ENCODE results near the gene ALDH8A1. TPM values are rescaled to one million over a fixed set of nuclear protein-coding genes. Genes with fewer than 3 reads are reported as not detected.

Gene ALDH8A1
- total RNA-seq, 2 donors from 2014 or later, result 1.3 to 3.4 TPM

DNA sequence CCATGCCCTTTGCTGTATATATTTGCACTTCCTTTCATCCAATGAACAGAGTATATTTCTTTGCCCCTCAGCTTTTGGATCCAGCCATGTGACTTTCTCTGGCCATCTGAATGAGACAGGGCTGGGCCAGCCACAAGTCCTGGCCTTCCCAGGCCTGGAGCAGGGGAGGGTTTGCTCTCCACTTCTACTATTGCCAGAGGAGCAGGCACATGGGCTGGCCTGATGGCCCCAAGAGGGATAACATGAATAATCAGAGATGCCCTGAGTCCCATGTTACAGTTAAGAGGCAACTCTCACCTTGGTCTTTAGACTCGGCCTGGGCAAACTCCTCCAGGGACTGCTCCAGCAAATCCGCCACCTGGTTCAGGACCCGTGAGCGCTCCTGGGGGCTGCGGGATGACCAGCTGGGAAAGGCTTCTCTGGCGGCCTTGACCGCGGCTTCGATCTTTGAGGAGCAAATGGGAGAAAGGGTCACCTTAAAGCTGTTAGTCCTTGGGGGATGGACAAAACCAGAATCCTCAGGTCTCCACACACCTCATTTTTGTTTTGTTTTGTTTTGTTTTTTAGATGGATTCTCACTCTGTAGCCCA, 6.3 kb downstream of the ALDH8A1 start:
- peaks cover 5% of the 10 kb centered on the region for H3K4me1 Mint-ChIP-seq
- H3K9me3 ChIP-seq (ENCODE audit: control insufficient read depth, low read length, poor library complexity, severe bottlenecking), result no peaks in the 10 kb centered on the region
- ATAC-seq (no peak), DNase-seq (no peak)
- peak overlapping the region; percentile 34 for H3K27ac Mint-ChIP-seq
- no peak overlapping the region for H3K4me3 Mint-ChIP-seq
- no peaks in the 10 kb centered on the region for H3K36me3 Mint-ChIP-seq (ENCODE audit: low read depth)
- no peaks in the 10 kb centered on the region for H3K27me3 Mint-ChIP-seq

DNA sequence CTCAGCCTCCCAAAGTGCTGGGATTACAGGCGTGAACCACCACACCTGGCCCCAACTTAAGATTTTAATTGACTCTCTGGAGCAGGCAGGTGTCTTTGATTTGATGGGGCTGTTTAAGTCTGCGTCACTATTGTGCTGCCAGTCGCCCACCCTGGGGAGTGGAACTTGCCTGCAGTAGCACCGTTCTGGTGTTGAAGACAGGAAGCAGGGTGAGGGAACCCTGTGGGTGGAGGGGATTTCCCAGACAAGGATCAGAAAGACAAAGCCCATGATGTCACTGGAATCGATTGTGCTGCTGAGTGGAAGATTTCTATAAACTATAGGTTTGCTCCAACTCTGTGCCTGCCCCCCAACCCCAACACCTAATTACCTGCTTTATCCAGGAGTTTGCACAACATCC, 11.0 kb downstream of the ALDH8A1 start:
- no peak overlapping the region for H3K4me3 Mint-ChIP-seq
- H3K36me3 Mint-ChIP-seq (ENCODE audit: low read depth), result no peaks in the 10 kb centered on the region
- no peaks in the 10 kb centered on the region for H3K9me3 ChIP-seq (ENCODE audit: control insufficient read depth, low read length, poor library complexity, severe bottlenecking)
- DNase-seq (peak in 2 of 3 donors; percentile 14 to 18), ATAC-seq (peak; percentile 97)
- no peaks in the 10 kb centered on the region for H3K27me3 Mint-ChIP-seq
- peaks cover 7% of the 10 kb centered on the region for H3K4me1 Mint-ChIP-seq
- H3K27ac Mint-ChIP-seq, result no peak overlapping the region

DNA sequence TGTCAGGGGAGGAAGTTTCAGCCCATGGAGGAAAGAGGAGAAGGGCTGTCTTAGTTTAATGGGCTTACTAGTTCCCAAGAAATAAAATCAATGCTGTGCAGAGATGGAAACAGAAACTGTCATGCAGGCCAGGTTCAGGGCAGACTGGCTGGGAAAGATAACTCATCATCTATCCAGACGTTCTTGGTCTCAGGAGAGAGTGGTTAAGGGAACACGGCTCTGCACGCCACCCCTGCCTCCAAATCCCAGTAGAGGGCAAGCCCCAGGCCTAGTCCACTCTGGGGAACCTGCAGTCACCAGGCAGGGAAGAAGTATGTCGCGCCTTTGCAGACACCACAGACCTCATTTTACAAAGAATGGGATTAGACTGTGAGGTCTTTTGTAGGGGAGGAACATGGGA, 12.5 kb downstream of the ALDH8A1 start:
- Mint-ChIP-seq H3K27ac (peak overlapping the region; percentile 27), H3K4me1 (peaks cover 7% of the 10 kb centered on the region), H3K4me3 (no peak overlapping the region), H3K27me3 (no peaks in the 10 kb centered on the region), H3K36me3 (ENCODE audit: low read depth) (no peaks in the 10 kb centered on the region)
- DNase-seq, result no peak
- no peak for ATAC-seq
- no peaks in the 10 kb centered on the region for H3K9me3 ChIP-seq (ENCODE audit: control insufficient read depth, low read length, poor library complexity, severe bottlenecking)

DNA sequence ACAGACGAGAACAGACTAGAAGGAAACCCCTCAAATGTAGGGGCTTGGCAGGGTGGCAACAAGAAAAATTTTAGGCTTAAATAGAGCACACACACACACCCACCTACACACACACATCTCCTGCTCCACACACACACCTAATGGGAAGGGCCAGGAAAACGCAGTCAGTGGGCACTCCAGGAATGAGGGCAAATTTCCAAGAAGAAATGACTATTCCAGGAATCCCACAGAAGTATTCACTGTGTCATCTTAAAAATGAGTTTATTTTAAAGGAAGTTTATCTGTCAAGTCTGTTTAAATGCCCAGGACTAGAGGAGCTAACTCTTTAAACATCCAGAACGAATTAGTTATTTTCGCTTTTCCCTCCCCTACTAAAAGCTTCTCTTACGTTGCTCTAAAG, 13.0 kb downstream of the ALDH8A1 start:
- peak overlapping the region; percentile 27 for H3K27ac Mint-ChIP-seq
- ATAC-seq, result no peak
- no peak for DNase-seq
- H3K36me3 Mint-ChIP-seq (ENCODE audit: low read depth), result no peaks in the 10 kb centered on the region
- peaks cover 7% of the 10 kb centered on the region for H3K4me1 Mint-ChIP-seq
- H3K4me3 Mint-ChIP-seq, result no peak overlapping the region
- H3K9me3 ChIP-seq (ENCODE audit: control insufficient read depth, low read length, poor library complexity, severe bottlenecking), result no peaks in the 10 kb centered on the region
- no peaks in the 10 kb centered on the region for H3K27me3 Mint-ChIP-seq

DNA sequence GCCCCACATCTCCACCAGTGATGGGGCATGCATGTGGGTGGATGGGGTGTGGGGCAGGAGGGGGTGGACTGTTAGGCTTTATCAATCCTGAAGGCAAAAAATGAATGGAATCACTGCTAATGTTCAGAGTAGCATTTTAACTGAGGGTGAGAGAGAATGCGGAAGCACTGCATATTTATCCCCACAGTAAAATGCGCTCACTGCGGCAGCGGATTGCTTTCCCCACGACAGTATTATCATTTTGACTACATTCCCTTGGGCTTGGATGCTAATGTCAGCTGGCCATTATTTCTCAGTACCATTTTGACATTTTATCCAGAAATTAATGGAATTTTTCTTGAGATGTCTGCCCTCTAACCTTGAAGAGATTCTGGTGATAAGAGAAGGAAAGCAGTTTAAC, 13.4 kb downstream of the ALDH8A1 start:
- Mint-ChIP-seq H3K27me3 (no peaks in the 10 kb centered on the region), H3K4me3 (no peak overlapping the region), H3K36me3 (ENCODE audit: low read depth) (no peaks in the 10 kb centered on the region), H3K27ac (no peak overlapping the region), H3K4me1 (peaks cover 7% of the 10 kb centered on the region)
- ATAC-seq, result no peak
- no peak for DNase-seq
- no peaks in the 10 kb centered on the region for H3K9me3 ChIP-seq (ENCODE audit: control insufficient read depth, low read length, poor library complexity, severe bottlenecking)

DNA sequence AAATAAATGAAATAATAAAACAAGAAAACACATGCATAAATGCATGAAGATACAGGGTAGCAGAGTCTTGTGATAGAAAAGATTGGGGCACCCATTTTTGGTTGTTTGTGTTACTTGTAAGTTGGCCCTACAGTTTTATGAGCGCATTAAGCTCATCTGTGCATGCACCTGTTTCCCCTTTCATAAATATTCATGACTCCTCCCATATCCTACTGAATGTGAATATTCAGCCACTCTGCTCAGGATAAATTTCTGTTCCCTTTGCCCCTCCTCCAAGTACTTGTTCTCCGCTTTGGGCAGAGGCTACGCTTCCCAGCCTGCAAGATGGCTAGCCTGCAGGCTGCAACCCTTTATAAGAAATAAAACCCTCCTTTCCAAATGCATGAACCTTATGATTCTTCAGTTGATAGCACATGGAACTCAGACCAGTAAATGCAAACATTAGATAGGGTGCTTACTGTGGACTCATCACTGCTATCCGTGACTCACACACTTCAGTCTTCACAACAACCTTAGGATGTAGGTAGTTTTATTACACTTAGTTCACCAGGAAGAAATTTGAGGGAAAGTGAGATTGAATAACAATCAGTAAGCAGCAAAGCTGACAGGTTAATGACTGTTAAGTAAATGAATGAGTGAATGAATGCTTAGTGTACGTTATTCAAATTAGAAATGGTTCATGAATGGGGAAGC, 15.0 kb downstream of the ALDH8A1 start:
- Mint-ChIP-seq H3K27ac (no peak overlapping the region), H3K4me1 (peaks cover 9% of the 10 kb centered on the region), H3K4me3 (no peak overlapping the region), H3K27me3 (no peaks in the 10 kb centered on the region), H3K36me3 (ENCODE audit: low read depth) (no peaks in the 10 kb centered on the region)
- ATAC-seq (no peak), DNase-seq (no peak)
- no peaks in the 10 kb centered on the region for H3K9me3 ChIP-seq (ENCODE audit: control insufficient read depth, low read length, poor library complexity, severe bottlenecking)

DNA sequence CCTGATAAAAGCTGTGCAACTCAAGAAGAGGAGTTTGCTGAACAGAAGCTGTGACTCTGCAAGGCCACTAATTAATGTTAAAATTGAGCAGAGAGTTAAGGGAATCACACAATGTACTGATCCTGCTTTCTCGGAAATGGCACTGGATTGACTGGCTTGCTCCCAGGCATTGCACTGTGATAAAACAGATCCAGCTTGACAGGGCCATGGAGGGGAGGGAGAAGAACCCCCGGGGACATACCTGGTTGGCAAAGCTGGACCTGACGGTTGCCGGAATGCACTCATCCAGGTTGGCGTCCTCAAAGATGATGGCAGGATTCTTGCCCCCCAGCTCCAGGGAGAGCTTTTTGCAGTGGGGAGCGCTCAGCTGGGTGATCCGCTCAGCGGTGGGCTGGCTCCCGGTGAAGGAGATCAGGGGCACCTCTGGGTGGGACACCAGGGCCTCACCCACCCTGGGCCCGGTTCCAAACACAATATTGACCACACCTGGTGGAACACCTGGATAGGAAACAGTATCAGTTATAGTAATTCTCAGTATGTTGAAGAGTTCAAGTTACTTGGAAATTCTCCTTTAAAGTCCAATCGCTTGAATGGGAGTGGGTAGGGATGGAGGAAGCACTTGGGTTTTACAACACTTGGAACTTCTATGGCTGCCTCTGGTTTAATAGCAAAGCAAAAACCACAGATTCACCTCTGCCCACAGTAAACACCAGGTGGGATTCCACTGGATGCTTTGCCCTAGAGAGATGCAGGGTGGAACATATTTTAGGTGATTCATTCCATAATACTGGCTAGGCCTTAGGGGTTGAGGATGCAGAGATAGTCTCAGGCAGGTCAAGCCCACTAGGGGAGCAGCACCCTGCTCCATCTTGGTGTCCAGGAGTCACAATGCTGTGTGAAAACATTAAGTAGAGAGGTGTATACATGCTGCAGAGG, 17.1 kb downstream of the ALDH8A1 start:
- DNase-seq (no peak), ATAC-seq (no peak)
- Mint-ChIP-seq H3K27me3 (no peaks in the 10 kb centered on the region), H3K27ac (no peak overlapping the region), H3K4me3 (no peak overlapping the region), H3K36me3 (ENCODE audit: low read depth) (peaks cover 8% of the 10 kb centered on the region), H3K4me1 (peaks cover 7% of the 10 kb centered on the region)
- no peaks in the 10 kb centered on the region for H3K9me3 ChIP-seq (ENCODE audit: control insufficient read depth, low read length, poor library complexity, severe bottlenecking)

DNA sequence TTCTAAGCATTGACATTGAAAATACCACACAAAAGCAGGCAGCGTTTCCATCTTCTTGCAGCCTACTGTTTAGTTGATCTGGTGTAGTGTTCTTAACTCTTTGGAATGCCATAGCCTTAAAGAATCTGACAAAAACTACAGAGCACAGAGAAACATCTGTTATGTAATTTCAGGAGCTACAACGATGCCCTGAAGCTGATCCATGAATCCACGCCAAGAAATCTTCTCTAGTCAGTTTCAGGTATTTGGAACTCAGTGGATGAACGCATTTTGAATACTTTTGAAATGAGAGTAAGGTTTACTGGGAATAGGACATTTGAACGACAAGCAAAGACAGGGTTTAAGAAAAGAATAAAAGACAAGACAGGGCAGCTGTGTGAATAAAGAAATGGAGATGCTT, 17.8 kb downstream of the ALDH8A1 start:
- no peak for DNase-seq
- ATAC-seq, result no peak
- H3K36me3 Mint-ChIP-seq (ENCODE audit: low read depth), result peaks cover 8% of the 10 kb centered on the region
- no peaks in the 10 kb centered on the region for H3K27me3 Mint-ChIP-seq
- no peak overlapping the region for H3K27ac Mint-ChIP-seq
- H3K4me1 Mint-ChIP-seq, result peaks cover 5% of the 10 kb centered on the region
- no peaks in the 10 kb centered on the region for H3K9me3 ChIP-seq (ENCODE audit: control insufficient read depth, low read length, poor library complexity, severe bottlenecking)
- H3K4me3 Mint-ChIP-seq, result no peak overlapping the region

DNA sequence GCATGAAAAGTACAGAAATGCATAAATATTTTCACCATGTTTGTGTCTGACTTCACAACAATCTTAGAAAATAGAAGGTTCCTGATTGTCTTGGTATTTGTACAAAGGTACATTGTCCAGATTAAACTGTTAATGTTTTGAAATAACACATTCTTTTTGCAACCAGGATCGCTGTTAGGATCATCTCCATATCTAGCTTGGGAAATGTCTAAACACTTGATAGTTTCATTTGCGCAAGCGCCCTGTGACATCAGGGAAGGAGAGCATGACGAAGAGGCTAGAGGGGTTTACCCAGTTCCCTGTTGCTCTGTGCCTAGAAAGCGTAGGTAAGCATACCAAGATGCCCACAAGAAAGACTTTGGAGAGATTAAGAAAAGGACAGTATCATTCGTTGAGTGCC, 19.4 kb downstream of the ALDH8A1 start:
- no peak for ATAC-seq
- no peaks in the 10 kb centered on the region for H3K9me3 ChIP-seq (ENCODE audit: control insufficient read depth, low read length, poor library complexity, severe bottlenecking)
- H3K4me3 Mint-ChIP-seq, result no peak overlapping the region
- H3K4me1 Mint-ChIP-seq, result peaks cover 5% of the 10 kb centered on the region
- H3K27me3 Mint-ChIP-seq, result no peaks in the 10 kb centered on the region
- H3K36me3 Mint-ChIP-seq (ENCODE audit: low read depth), result peaks cover 11% of the 10 kb centered on the region
- DNase-seq, result no peak
- H3K27ac Mint-ChIP-seq, result no peak overlapping the region

DNA sequence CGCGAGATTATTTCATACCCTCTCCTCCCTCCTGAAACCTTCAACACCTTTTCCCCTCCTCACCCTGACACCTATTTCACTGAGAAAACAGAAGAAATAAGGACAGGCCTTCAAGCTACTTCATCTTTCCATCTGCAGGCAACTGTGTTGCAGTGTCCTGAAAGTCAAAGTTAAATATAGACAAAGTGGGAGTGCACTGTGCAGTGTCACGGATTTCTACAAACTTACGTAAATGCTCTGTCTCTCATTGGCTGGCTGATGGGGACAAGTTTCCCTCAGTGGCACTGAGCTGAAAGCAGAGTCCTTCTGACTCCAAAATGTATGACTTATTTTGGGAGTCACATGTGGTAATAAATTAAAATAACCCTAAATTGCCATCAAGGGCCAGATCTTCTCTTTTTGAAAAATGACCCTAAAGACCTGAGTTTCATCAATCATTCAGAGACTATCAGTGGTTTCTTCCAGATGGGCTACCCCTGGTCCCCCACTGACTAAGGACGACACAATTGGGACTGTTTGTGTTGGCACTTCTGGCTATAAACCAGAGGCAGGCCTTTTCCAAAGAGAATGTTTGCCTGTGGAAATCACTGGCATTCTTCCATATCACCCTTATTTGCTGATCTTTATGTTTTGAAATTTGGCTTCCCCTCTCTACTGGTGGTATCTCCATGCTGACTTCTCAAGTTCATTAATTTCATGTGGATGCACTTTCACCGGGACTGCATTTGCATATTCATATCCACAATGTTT, 21.6 kb downstream of the ALDH8A1 start:
- Mint-ChIP-seq H3K4me1 (peaks cover 5% of the 10 kb centered on the region), H3K4me3 (no peak overlapping the region), H3K27ac (no peak overlapping the region), H3K27me3 (no peaks in the 10 kb centered on the region), H3K36me3 (ENCODE audit: low read depth) (peaks cover 12% of the 10 kb centered on the region)
- DNase-seq (no peak), ATAC-seq (no peak)
- H3K9me3 ChIP-seq (ENCODE audit: control insufficient read depth, low read length, poor library complexity, severe bottlenecking), result no peaks in the 10 kb centered on the region

DNA sequence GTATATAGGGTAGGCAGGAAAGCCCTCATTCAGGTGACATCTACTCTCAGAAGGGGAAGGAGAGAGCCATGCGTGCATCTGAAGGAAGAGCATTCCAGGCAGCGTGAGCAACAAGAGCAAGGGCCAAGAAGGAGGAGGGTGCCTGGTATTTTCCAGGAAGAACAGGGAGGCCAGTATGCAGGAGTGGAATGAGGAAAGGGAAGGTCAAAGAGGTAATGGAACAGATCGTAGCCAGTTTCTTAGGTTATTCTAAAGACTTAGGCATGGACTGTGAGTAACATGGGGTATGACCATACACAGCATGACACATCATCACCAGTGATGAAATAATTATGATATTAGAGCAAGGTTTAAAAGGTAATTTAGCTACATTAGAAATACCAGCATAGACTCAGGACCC, 24.1 kb downstream of the ALDH8A1 start:
- peaks cover 12% of the 10 kb centered on the region for H3K36me3 Mint-ChIP-seq (ENCODE audit: low read depth)
- no peaks in the 10 kb centered on the region for H3K9me3 ChIP-seq (ENCODE audit: control insufficient read depth, low read length, poor library complexity, severe bottlenecking)
- no peak for ATAC-seq
- H3K4me3 Mint-ChIP-seq, result no peak overlapping the region
- peaks cover 5% of the 10 kb centered on the region for H3K4me1 Mint-ChIP-seq
- H3K27me3 Mint-ChIP-seq, result peaks cover 5% of the 10 kb centered on the region
- H3K27ac Mint-ChIP-seq, result no peak overlapping the region
- no peak for DNase-seq

DNA sequence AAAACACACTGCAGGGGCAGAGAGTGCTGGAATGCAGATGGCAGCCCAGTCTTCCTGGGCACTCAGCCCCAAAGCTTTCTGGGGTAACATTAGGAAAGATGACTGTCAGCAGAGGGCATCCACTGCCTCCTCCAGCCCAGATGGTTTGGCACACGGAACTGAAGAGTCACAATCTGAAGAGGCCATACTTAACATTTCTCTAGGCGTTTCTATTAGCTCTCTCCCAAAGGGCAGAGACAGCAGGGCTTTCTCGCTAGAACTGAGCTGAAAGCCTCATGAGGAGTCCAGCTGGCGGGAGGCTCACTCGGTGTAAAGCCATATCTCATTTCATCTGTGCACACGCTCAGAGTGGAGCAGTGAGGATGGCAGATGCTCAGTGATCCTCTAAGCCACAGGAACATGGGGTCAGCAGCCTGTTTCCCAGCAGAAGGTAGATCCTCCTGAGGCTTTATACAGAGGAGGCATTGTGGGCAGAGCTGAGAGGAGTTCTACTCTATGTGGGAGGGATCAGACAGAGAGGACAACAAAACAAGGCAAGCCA, 28.1 kb downstream of the ALDH8A1 start:
- no peak for ATAC-seq
- Mint-ChIP-seq H3K27me3 (peaks cover 8% of the 10 kb centered on the region), H3K27ac (no peak overlapping the region), H3K36me3 (ENCODE audit: low read depth) (peaks cover 7% of the 10 kb centered on the region), H3K4me1 (no peaks in the 10 kb centered on the region), H3K4me3 (no peak overlapping the region)
- H3K9me3 ChIP-seq (ENCODE audit: control insufficient read depth, low read length, poor library complexity, severe bottlenecking), result no peaks in the 10 kb centered on the region
- DNase-seq, result no peak

DNA sequence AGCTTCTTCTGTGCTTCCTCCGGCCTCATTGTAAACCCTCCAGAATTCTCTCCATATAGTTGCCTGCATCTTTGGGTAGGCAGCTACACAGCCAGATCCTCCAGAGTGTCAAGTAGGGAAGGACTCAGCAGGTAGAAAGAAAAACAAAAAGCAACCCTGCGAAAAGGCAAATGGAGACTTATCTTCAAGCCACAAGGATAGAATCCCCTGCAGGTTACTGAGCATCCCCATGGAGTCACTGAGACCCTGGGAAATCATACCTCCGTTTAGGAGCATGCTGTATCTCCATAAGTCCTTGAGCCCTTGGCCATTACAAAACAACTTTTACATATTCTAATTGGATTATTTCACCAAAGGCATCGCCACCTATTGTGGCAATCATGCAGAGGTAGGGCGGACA, 28.6 kb downstream of the ALDH8A1 start:
- DNase-seq (no peak), ATAC-seq (no peak)
- peaks cover 13% of the 10 kb centered on the region for H3K27me3 Mint-ChIP-seq
- no peak overlapping the region for H3K4me3 Mint-ChIP-seq
- no peaks in the 10 kb centered on the region for H3K9me3 ChIP-seq (ENCODE audit: control insufficient read depth, low read length, poor library complexity, severe bottlenecking)
- peaks cover 10% of the 10 kb centered on the region for H3K36me3 Mint-ChIP-seq (ENCODE audit: low read depth)
- no peaks in the 10 kb centered on the region for H3K4me1 Mint-ChIP-seq
- H3K27ac Mint-ChIP-seq, result no peak overlapping the region

All from T-helper 17 cell (primary cell).